Testis (tissue), 2 donors: ENCODE measurements around the gene MFAP3L.

Source experiments
- CTCF ChIP-seq, 3 experiments: fragments of 450-650 bp in 2 of 3; fragments of 200-600 bp in 1 of 3; sonication (generic) in 1 of 3; IDR thresholded peaks; one replicate each; pipeline ENCODE4 v1.5.1; 2016 to 2019; ENCODE audit warnings: antibody characterized with exemption in 3 of 3, mild to moderate bottlenecking in 2 of 3, moderate library complexity in 1 of 3
- POLR2A ChIP-seq: fragments of 450-650 bp; IDR thresholded peaks from one replicate; pipeline ENCODE4 v1.6.1; 2017; ENCODE audit warnings: antibody characterized with exemption, mild to moderate bottlenecking, moderate library complexity

GRCh38 chr4:169958629-169959028 lies 67.6 kb downstream of the MFAP3L start:
- TF ChIP-seq CTCF (IDR thresholded peaks at IDR 0.05): no peak
- TF ChIP-seq POLR2A: no peak
